GM21737 (cell line): ENCODE measurements around the gene CALN1.
"Not testable (repeated sequence)": the region's sequence is repeated elsewhere in the genome, so short reads cannot be mapped to it uniquely, and the experiment has no call there.

Experiments used
- ATAC-seq: cut with Tn5 transposase; IDR thresholded peaks from one replicate; pipeline ENCODE4 v1.9.1; 2021; ENCODE audit warnings: mild to moderate bottlenecking, moderate library complexity; ENCODE audit not compliant: unreplicated experiment

The CALN1 gene

DNA sequence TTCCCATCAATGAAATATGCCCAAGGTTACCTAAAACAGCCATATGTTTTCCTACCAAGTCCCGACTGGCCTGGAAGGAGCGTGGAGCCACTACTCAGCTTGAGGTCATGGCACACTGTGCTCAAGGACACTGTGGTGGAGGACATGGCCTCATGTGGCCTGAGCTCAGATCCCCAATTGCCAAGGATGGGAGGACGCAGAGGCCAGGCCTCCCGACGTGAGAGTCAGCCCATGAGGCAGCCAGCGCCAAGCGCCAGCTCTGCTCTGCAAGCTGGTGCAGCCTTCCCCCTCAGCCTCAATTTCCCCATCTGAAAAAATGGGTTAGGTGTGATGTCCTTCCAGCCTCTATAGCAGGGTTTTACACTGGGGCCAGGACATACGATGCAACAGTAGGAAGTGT, 302.6 kb downstream of the CALN1 start:
- no peak for ATAC-seq

DNA sequence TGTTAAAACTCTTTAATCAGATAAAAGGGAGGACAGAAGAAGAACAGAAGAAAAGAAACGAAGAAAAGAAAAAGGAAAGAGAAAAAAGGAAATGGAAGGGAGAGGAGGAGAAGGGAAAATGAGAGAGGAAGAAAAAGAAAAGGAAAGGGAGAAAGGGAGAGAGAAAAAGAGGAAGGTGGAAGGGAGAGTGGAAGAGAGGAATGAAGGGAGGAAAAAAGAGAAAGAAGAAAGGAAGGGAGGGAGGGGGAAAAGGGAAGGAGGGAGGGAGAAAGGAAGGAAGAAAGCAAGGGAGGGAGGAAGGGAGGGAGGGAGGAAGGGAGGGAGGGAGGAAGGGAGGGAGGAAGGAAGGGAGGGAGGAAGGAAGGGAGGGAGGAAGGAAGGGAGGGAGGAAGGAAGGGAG, 305.7 kb downstream of the CALN1 start:
- ATAC-seq, result no peak

DNA sequence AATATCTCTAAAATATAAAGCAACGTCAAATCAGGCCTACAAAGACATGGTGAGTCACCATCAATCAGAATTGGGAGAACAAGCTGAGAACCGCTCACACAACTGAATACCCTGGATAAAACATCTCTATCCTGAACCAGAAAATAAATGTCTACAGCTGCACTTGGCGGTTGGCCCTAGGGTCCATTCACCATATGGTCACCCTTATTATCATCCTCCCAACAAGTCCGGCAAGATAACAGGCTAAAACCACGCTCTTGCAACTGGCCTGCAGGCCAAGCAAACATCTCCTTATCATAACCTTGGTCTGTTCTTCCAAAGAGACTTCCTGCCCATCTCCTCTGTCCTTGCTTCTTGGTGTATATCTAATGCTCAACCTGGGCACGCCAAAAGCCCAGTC, 310.7 kb downstream of the CALN1 start:
- ATAC-seq, result no peak

DNA sequence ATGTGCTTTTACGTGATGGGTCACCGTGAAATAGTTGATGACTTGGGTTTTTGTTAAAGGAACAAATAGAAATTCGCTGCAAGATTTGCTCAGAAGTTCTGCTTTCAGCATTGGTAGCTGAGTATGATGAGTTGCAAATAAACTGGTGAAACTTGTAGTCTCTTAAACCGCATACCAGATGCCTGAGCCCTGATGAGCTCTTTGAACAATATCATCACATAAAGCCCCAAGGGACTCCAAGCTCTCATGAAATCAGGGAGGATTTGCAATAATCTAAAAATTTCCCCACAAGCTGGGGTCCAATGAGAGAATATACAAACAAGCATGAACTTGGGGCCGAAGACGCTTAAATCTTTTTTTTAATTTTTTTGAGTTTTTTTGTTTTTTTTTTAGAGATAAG, 312.4 kb downstream of the CALN1 start:
- no peak for ATAC-seq

DNA sequence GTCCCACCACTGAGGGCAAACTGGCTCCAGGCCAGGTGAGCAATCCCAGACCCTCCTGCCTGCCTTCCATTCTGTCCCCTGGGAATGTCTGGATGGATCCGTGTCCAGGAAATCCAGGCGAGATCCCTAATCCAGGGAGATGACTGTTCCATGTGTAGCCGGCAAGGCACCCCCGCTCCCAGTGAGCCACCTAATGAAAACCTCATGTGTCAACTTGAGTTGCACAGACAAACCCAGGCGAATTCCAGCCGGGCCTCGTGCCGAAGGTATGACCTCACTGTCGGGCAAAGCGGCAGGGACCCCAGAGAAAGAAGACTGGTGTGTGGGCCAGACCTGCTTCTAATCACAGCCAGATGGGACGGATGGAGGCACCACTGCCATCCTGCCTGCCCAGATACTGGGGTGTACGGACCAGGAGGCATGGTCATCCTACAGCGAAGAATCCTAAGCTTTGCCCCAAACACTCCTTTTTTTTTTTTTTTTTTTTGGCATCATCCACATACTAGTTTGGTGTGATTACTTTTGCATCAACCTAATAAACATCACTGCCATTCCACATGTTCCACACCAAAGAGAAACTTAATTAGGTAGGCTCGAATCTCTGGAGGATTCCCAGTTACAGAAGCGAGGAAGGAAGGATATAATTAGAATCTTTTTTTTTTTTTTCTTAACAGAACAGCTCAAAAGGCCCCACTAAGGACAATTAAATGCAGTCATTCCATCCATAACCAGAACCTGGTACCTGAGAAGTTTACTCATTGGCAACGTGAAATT, 313.1 kb downstream of the CALN1 start:
- ATAC-seq, result no peak

DNA sequence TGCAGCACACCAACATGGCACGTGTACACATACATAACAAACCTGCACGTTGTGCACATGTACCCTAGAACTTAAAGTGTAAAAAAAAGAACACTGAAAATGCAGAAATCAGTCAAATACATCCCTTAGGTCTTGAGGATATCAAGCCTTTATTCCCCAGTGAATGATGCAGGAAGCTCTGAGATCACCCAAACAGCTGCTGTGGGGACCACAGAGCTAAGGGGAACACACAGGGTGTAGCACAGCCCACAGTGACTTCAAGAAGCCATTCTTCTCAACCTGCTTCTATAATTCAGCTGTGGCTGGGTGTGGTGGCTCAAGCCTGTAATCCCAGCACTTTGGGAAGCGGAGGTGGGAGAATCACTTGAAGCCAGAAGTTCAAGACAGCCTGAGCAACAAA, 314.9 kb downstream of the CALN1 start:
- no peak for ATAC-seq

DNA sequence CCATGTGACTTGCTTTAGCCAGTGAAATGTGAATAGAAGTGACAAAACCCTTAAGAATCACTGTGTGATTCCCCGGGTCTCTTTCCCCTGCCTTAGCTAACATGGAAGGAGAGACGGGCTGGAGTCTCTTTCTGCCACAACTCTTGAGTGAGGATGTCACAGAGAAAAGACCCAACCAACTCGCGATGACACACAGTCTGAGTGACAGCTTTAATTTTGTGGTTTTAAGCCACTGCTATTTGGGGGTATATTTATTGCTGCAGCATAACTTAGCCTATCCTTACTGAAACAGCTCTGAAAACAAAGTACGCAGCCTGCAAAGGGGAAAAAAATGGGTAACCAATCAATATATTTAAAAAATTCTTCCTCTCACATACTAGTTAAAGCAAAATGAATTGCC, 319.4 kb downstream of the CALN1 start:
- ATAC-seq, result no peak

DNA sequence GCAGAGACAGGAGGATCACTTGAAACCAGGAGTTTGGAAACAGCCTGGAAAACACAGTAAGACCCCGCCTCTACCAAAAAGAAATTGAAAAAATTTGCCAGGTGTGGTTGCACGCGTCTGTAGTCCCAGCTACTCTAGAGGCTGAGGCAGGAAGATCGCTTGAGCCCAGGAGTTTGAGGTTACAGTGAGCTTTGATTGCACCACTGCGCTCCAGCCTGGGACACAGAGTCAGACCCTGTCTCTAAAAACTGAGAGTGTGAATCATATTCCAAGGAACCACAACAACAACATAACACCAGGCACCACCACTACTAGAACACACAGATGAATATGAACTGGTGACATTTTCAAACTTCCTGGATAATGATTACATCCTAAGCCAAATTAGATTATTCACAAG, 324.2 kb downstream of the CALN1 start:
- no peak for ATAC-seq

DNA sequence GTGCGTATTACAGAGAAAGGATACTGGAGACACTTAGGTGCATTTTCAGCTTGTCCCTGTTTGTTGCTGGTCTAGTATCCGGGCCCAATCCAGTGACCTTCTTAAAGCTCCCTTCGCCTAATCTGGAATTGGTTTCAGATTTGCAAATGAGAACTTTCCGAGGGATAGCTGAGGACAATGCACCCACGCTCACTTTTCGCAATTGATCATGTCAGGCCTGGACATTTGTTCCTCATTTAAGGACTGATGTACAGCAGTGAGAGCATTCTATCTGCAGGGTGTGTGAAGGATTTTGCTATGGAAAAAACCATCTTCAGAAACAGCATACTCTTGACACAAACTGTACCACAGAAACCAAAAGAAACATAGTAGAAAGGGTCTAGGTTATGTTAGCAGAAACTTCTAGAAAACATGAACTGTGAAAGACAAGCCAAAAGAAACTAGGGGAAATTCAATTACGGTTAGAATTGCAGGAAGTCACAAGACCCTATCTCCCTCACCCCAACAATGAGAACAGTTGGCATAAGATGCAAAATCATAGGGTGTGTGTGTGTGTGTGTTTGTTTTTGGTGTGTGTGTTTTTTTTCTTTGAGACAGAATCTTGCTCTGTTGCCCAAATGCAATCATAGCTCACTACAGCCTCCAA, 331.1 kb downstream of the CALN1 start:
- no peak for ATAC-seq

DNA sequence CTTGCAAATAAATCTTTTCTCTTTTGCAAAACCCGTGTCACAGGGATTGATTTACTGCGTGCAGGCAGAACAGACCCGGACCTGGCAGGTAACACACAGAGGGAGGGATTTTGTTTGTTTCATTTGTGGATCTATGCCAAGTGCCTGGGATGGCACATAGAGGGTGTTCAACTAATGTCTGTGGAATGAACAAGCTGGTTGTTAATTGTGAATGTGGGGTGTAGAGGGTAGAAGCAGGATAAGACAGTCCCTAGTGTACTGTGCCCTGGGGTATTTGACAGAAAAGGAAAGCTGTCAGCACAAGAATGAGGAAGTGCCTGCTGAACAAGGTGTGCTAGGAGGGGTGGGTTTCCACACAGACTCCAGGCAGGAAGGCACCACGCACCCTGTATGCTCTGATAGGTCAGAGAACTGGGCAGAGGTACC, 331.8 kb downstream of the CALN1 start:
- ATAC-seq, result no peak

DNA sequence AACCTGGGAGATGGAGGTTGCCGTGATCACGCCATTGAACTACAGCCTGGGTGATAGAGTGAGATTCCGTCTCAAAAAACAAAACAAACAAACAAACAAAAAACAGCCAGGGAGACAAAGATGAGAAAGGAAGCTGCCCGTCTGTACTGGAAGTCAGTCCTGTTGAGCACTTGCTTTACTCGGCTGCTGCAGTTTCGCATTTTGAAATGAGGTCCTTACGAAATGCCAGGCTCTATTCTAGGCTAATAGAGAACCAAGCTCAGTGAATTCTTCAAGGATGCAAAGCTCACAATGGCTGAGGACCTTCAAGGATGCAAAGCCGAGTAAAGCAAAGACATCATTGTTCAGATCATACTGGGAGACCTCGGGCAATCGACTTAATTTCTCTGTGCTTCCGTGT, 333.3 kb downstream of the CALN1 start:
- no peak for ATAC-seq

DNA sequence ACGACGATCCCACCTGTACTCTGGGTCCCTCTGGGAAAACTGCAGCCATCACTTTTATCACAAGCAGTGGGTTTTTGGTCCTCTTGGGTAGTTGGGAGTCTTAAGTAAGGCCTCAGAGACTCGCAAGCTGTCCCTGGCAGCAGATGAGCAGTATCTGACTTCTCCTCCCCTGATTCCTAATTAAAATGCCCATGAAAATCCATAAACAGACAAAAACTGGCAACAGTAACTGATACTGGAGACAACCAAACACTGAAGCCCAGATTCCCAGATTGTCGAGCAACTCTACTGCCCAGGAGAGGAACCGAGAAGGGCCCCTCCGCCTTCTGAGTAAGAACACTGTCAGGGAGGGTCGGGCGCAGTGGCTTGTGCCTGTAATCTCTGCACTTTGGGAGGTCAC, 333.8 kb downstream of the CALN1 start:
- ATAC-seq, result no peak

DNA sequence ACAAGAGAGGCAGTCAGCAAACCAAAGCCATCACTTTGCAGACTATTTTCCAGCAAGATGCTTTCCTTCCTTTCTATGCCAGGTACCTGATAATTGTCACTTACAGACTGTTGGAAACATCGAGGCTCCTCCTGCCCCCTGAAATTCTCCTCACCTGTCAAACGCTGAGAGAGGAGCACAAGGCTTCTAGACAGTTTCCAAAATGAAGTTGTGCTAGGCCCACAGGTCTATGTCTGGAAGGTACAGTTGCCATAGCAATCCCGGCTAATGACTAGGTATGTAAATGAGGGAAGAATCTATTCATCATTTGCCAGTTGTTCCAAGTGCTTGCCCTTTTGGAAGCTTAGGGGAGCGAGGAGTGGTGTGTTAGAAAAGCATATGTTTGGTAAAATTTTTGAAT, 334.4 kb downstream of the CALN1 start:
- no peak for ATAC-seq

DNA sequence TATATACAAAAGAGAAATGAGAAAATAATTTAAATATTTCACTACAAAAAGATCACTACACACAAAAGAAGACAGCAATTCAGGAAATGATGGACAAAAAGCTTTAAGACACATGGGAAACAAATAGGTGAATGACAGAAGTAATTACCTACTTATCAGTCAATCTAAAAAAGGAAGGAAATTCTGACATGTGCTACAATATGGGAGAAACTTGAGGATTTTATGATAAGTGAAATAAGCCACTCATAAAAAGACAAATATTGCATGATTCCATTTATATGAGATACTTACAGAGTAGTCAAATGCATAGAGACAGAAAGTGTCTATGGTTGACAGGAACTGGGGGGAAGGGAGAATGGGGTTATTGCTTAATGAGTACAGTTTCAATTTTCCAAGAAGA, 339.2 kb downstream of the CALN1 start:
- no peak for ATAC-seq

DNA sequence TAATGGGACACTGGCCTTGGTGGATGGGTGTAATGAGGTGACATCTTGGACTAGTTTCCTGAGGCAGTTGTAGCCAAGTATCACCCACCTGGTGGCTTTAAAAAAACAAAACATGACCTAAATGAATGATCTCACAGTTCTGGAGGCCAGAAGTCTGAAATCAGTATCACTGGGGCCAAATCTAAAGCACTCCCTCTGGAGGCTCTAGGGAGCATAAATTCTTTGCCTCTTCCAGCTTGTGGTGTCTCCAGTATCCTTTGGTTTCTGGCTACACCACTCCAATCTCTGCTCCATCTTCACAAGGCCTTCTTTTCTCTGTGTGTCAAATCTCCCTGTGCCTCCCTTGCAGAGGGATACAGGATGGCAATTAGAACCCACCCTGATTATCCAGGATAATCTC, 342.9 kb downstream of the CALN1 start:
- no peak for ATAC-seq

DNA sequence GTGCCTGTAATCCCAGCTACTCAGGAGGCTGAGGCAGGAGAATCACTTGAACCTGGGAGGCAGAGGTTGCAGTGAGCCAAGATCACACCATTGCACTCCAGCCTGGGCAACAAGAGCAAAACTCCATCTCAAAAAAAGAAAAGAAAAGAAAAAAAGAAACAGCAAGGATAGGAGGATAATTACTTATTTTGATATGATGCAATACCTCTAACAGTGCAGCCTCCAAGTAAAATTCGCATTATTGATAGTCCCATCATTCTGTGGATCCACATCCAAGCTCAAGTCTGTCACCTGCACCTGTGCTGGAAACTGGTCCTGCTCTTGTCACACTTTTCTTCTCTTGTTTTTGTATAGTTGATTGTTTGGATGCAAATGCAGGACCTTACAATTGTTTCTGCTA, 346.4 kb downstream of the CALN1 start:
- ATAC-seq, result not testable (repeated sequence)

DNA sequence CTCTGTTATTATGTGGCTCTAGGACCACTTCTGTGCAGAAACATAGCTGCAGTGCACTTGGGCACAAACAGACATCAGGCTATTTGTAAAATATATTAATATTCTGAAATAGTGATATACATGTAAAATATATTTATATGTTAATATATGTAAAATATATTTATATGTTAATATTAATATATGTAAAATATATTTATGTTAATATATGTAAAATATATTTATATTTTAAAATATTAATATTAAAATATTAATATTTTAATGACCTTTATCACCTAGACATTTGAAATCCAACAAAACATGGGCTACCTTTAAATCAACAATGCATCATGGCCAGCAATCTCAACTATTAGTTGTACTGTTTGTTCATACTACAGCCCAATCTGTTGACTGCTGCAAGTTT, 347.2 kb downstream of the CALN1 start:
- ATAC-seq, result no peak

DNA sequence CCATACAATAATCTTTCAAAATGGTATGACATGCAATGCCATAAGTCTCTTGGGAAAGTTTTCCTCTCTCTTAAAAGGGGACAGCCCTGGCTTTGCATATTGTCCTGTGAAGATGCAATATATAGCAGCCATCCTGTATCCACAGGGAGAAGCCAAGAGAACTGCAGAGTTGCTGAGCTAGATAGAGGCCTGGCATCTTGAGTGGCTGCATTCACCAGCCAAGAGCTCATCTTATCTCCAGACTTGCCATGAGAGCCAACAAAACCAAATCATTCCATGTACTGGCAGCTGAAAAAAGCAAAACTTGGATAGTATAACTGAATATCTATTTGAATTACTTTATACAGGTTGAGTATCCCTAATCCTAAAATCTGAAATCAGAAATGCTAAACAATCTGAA, 348.8 kb downstream of the CALN1 start:
- ATAC-seq, result no peak

DNA sequence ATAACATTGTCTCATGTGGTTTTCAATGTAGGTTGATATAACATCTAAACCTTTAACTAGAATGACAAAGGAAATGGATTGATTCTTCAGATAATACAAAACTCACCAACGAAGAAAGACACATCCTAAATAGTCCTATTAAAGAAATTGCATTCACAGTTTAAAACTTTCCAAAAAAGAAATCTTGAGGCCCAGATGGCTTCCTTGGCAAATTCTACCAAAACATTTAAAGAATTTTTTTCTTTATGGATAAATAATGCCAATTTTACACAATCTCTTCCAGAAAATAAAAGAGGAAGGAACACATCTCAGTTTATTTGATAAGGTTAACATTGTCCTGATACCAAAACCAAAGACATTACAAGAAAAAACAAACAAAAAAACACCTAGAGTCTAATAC, 349.5 kb downstream of the CALN1 start:
- no peak for ATAC-seq

DNA sequence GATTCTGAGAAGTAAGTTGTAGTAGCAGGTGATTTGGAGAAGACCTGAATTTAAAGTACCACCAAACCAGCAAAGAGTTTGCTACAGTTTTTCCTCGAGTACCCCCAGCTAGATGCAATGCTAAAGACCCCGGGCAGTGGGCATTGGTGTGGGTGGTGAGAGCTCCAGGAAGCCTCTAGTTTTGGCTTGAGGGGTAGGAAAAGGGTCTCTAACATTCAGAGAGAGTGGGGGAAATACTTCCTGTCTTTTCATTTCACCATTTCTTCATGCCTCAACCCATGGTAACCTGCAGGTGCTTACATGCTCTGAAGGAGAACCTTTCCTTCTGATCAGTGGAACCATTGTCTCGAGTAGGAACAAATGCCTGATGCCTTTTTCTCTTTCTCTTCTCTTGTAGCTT, 352.2 kb downstream of the CALN1 start:
- ATAC-seq, result no peak

DNA sequence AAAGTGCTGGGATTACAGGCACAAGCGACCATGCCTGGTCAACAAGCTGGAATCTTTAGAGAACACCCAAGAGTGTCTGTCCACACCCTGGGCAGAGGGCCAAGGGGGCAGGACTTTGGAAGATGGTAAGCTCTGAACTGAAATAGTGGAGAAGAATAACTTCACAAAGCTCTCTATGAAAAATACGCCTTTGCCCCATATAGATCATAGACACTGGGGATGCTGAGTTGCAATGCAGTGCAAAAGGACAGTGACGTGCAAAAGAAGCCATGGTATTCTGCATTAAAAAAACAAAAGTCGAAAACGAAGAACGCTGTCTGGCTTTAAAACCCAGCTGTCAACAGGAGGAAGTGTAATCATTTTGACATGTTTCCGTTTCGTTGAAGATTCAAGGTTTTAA, 353.6 kb downstream of the CALN1 start:
- ATAC-seq, result no peak

DNA sequence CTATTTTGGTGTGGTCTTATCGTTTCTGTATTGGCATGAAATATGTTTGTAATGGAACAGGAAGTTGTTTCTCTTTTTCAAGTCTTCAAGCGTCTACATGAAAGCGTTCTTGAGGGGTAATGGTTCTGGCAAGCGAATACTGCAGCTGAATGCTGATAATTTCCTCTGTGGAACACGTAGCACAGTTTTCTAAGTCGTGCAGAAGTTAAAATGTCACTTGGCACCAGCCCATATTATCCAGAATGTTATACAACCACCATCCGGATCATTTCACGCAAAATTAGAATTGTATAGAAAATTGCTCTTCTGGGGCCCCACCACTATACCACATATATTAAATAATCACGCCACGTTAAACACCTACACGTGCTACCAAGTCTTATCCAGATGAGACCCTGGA, 354.3 kb downstream of the CALN1 start:
- ATAC-seq, result no peak

DNA sequence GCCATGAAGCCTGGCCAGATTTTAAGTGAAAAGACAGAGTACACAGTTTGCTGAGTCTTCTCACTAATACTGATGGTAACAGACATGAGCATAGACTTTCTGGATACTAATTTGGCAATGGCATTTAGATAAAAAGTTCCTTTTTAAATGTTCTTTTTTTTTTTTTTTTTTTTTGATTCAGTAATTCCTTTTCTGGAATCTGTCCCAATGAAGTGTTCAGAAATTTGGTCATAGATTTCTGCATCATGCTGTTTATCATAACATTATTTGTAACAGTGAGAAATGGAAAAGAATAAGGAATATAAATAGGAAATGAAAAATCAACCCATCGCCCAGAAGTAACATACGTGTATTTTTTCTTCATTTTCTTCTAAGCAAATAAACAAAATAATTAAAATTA, 354.9 kb downstream of the CALN1 start:
- ATAC-seq, result no peak
